B cell (primary cell): ENCODE results near the gene CUL1. TPM values are rescaled to one million over a fixed set of nuclear protein-coding genes. Genes with fewer than 3 reads are reported as not detected.

Source experiments
- ATAC-seq: fragments of 200-7000 bp; cut with Tn5 transposase; one replicate; pipeline ENCODE4 v1.10.0; 2021; ENCODE audit warnings: low read depth, mild to moderate bottlenecking, moderate number of reproducible peaks, moderate library complexity
- CTCF ChIA-PET: fragments of 350-600 bp; sonication (Branson Sonifier 250); formaldehyde crosslinking; loops from one replicate; lab custom pipeline; 2021; ENCODE audit warnings: antibody characterized with exemption, inconsistent platforms; lab: Charles Lee
- POLR2A ChIA-PET: fragments of 350-600 bp; sonication (Branson Sonifier 250); formaldehyde crosslinking; loops from one replicate; lab custom pipeline; 2021; ENCODE audit warnings: antibody characterized with exemption; lab: Charles Lee
- DNase-seq: peaks from one replicate; pipeline ENCODE4 v3.0.0; 2013
- H2AFZ ChIP-seq: 2 replicates; pipeline ENCODE4 v1.6.1; 2012; ENCODE audit warnings: mild to moderate bottlenecking, low read depth, low read length; ENCODE audit not compliant: insufficient read depth, poor library complexity, severe bottlenecking
- H3K27ac ChIP-seq, 2 donors: 1 replicate in 1 of 2; 2 replicates in 1 of 2; pipeline ENCODE4 v1.5.1; 2012 to 2013; ENCODE audit warnings: low read length in 2 of 2, mild to moderate bottlenecking in 2 of 2, moderate library complexity in 1 of 2
- H3K27me3 ChIP-seq, 4 experiments: fragments of 200-600 bp in 1 of 4; sonication (generic) in 1 of 4; replicated peaks in 1 of 4; 1 replicate in 2 of 4; 2 replicates in 2 of 4; pipeline versions ENCODE4 v1.6.1 to v1.7.0; 2013 to 2016; ENCODE audit warnings: low read length in 3 of 4, mild to moderate bottlenecking in 2 of 4, mixed read lengths in 1 of 4, moderate library complexity in 1 of 4; ENCODE audit not compliant: insufficient read depth in 4 of 4, control insufficient read depth in 3 of 4; ENCODE audit errors: control extremely low read depth in 1 of 4
- H3K36me3 ChIP-seq, 2 experiments: replicated peaks in 1 of 2; 1 replicate in 1 of 2; 2 replicates in 1 of 2; pipeline versions ENCODE4 v1.6.1 to v1.7.1; 2013; ENCODE audit warnings: low read length in 1 of 2; ENCODE audit not compliant: insufficient read depth in 2 of 2, control insufficient read depth in 1 of 2; ENCODE audit errors: control extremely low read depth in 1 of 2, extremely low read depth in 1 of 2
- H3K4me1 ChIP-seq, 2 donors: fragments of 200-600 bp in 1 of 2; sonication (generic) in 1 of 2; 1 replicate in 1 of 2; 2 replicates in 1 of 2; pipeline versions ENCODE4 v1.5.1 to v1.6.1; 2013 to 2017; ENCODE audit warnings: low read length in 2 of 2; ENCODE audit not compliant: control insufficient read depth in 2 of 2, insufficient read depth in 2 of 2
- H3K4me2 ChIP-seq: replicated peaks from 2 replicates; pipeline ENCODE3; 2012; ENCODE audit warnings: mild to moderate bottlenecking, low read depth, low read length; ENCODE audit not compliant: poor library complexity, severe bottlenecking
- H3K4me3 ChIP-seq, 5 experiments: fragments of 200-600 bp in 1 of 5; sonication (generic) in 1 of 5; 1 replicate in 3 of 5; 2 replicates in 2 of 5; pipeline versions ENCODE4 v1.5.1 to v1.7.0; 2011 to 2016; ENCODE audit warnings: low read length in 4 of 5, mild to moderate bottlenecking in 4 of 5, low read depth in 2 of 5, control low read depth in 1 of 5, moderate library complexity in 1 of 5; ENCODE audit not compliant: insufficient read depth in 1 of 5; ENCODE audit errors: control extremely low read depth in 1 of 5, extremely low read depth in 1 of 5
- H3K79me2 ChIP-seq: fragments of 200-600 bp; sonication (generic); one replicate; pipeline ENCODE4 v1.6.0; 2016; ENCODE audit warnings: low read length; ENCODE audit not compliant: control insufficient read depth, insufficient read depth
- H3K9ac ChIP-seq: fragments of 200-600 bp; sonication (generic); 2 replicates; pipeline ENCODE4 v1.6.1; 2017; ENCODE audit warnings: mild to moderate bottlenecking, low read length, moderate library complexity
- H3K9me3 ChIP-seq, 3 donors: one replicate each; pipeline versions ENCODE4 v1.6.1 to v1.7.1; 2013; ENCODE audit warnings: low read length in 2 of 3; ENCODE audit not compliant: control insufficient read depth in 2 of 3, insufficient read depth in 1 of 3; ENCODE audit errors: control extremely low read depth in 1 of 3
- H4K20me1 ChIP-seq: 2 replicates; pipeline ENCODE4 v1.6.0; 2012; ENCODE audit warnings: mild to moderate bottlenecking, low read length; ENCODE audit not compliant: insufficient read depth, control insufficient read depth, poor library complexity, severe bottlenecking
- H3K27ac Mint-ChIP-seq: one replicate; pipeline ENCODE4 v1.8.0; 2021; ENCODE audit warnings: mixed read lengths
- H3K27me3 Mint-ChIP-seq: one replicate; pipeline ENCODE4 v1.8.0; 2021; ENCODE audit warnings: mixed read lengths
- H3K4me1 Mint-ChIP-seq: one replicate; pipeline ENCODE4 v1.8.0; 2021; ENCODE audit warnings: mixed read lengths
- H3K4me3 Mint-ChIP-seq: one replicate; pipeline ENCODE4 v1.8.0; 2021; ENCODE audit warnings: mixed read lengths
- H3K9me3 Mint-ChIP-seq: one replicate; pipeline ENCODE4 v1.8.0; 2022; ENCODE audit warnings: mixed read lengths; ENCODE audit not compliant: insufficient read depth
- CTCF ChIP-seq: fragments of 200-600 bp; IDR thresholded peaks from one replicate; pipeline ENCODE4 v1.8.0; 2022; ENCODE audit warnings: antibody characterized with exemption, mild to moderate bottlenecking
- EZH2 ChIP-seq: IDR thresholded peaks from 2 replicates; pipeline ENCODE4 v1.6.1; 2012; ENCODE audit warnings: borderline replicate concordance, low read depth, mild to moderate bottlenecking, moderate library complexity, low read length; ENCODE audit not compliant: insufficient read depth, poor library complexity, severe bottlenecking
- WGBS: methylation state at CpG from one replicate; pipeline ENCODE4 v1.1.5; 2013; ENCODE audit warnings: missing lambda C conversion rate; ENCODE audit not compliant: insufficient coverage; 5-methylcytosine and 5-hydroxymethylcytosine counted together
- intact Hi-C: fragments of 100-400 bp; cut with micrococcal nuclease; formaldehyde crosslinking; loops from one replicate; pipeline ENCODE4 v1.10.0; 2022
- polyA plus RNA-seq: library from polyadenylated mRNA; depleted of rRNA; stranded (reverse); fragments of >200 nt; gene quantifications from 2 replicates; pipeline ENCODE4 v1.2.3, GENCODE V29; 2012
- total RNA-seq, 2 donors: library from RNA; stranded (reverse); fragments of 120-200 nt in 1 of 2; gene quantifications; 1 replicate in 1 of 2; 2 replicates in 1 of 2; pipeline versions ENCODE4 v1.2.3 to v1.2.4, GENCODE V29; 2013 to 2022

CUL1 gene
- total and polyA plus RNA-seq, 2 donors (not counting 1 experiment from before 2014, with no cell fraction given): 26.9 to 51.1 TPM

- no peaks in the 10 kb centered on the region for H3K36me3 ChIP-seq
- peaks cover 0 to 11% (median 2%) of the 10 kb centered on the region in 3 donors for H3K9me3 ChIP-seq
- no peak overlapping the region for H3K4me2 ChIP-seq
- H3K9me3 Mint-ChIP-seq: peaks cover 5% of the 10 kb centered on the region
- WGBS: 88% methylated on average over 4 of the region's 4 CpGs
- ChIA-PET CTCF (no interaction called here), POLR2A (no interaction called here)
- DNase-seq (no peak), ATAC-seq (no peak)
- H3K9ac ChIP-seq: no peak overlapping the region
- H3K4me3 Mint-ChIP-seq: no peak overlapping the region
- no peak overlapping the region for H3K27ac ChIP-seq
- TF ChIP-seq EZH2 (no peak), CTCF (no peak)
- H3K79me2 ChIP-seq: no peaks in the 10 kb centered on the region
- no peak overlapping the region for H2AFZ ChIP-seq
- peaks cover 0 to 7% (median 2%) of the 10 kb centered on the region in 4 experiments for H3K27me3 ChIP-seq
- peaks cover 11% of the 10 kb centered on the region for H3K27me3 Mint-ChIP-seq
- H3K4me1 Mint-ChIP-seq: no peaks in the 10 kb centered on the region
- H3K4me3 ChIP-seq: no peak overlapping the region
- H4K20me1 ChIP-seq: no peaks in the 10 kb centered on the region
- intact Hi-C loops: no loop called here
- H3K27ac Mint-ChIP-seq: no peak overlapping the region
- no peaks in the 10 kb centered on the region for H3K4me1 ChIP-seq
These were observed 28.3 kb upstream of the CUL1 start for GRCh38 chr7:148670374-148670773.

DNA sequence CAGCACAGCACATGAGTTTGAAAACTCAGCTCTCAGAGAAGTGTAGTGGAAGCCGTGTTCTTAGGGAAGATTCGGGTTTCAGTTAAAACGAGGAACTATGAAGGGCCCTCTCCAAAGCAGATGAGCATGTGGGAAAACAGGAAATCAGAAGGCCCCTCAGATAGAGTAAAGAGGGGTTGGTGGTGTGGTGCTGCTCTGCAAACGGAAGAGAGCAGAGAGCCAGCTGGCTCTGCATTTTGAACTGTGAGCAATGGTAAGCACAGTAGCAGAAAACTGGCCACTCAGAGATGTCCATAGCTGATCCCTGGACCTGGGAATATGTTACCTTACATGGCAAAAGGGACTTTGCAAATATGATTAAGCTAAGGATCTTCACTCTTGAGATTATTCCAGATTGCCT is 27.9 kb upstream of the CUL1 start:
- no peak overlapping the region for H3K9ac ChIP-seq
- peaks cover 0 to 9% (median 2%) of the 10 kb centered on the region in 4 experiments for H3K27me3 ChIP-seq
- H3K36me3 ChIP-seq: no peaks in the 10 kb centered on the region
- H3K9me3 ChIP-seq: peaks cover 0 to 14% (median 2%) of the 10 kb centered on the region in 3 donors
- Mint-ChIP-seq H3K4me1 (no peaks in the 10 kb centered on the region), H3K9me3 (peaks cover 5% of the 10 kb centered on the region), H3K27ac (no peak overlapping the region), H3K4me3 (no peak overlapping the region), H3K27me3 (peaks cover 14% of the 10 kb centered on the region)
- no peaks in the 10 kb centered on the region for H3K79me2 ChIP-seq
- no peaks in the 10 kb centered on the region for H4K20me1 ChIP-seq
- H3K27ac ChIP-seq: no peak overlapping the region
- 21% methylated on average over 4 of the region's 4 CpGs for WGBS
- intact Hi-C loops: no loop called here
- no peak for DNase-seq
- H2AFZ ChIP-seq: no peak overlapping the region
- TF ChIP-seq EZH2 (no peak), CTCF (no peak)
- POLR2A ChIA-PET: no interaction called here
- ATAC-seq: no peak
- CTCF ChIA-PET: no interaction called here
- no peak overlapping the region for H3K4me3 ChIP-seq
- H3K4me1 ChIP-seq: no peaks in the 10 kb centered on the region
- H3K4me2 ChIP-seq: no peak overlapping the region
